Astrocyte (in vitro differentiated cells and primary cell): ENCODE data around the gene MAP4K2. TPM values are rescaled to one million over a fixed set of nuclear protein-coding genes. Genes with fewer than 3 reads are reported as not detected.

Experiments
- DNase-seq: peaks from one replicate; pipeline ENCODE4 v3.0.0-alpha.2; 2010; ENCODE audit warnings: low read depth
- FAIRE-seq: peaks from 2 replicates; lab custom pipeline; 2011; peaks lifted over from hg19 to GRCh38; lab: Jason Lieb, UNC
- H2AFZ ChIP-seq: 2 replicates; pipeline ENCODE4 v1.6.0; 2012; ENCODE audit warnings: low read depth, low read length, inconsistent platforms
- H3K27ac ChIP-seq: 2 replicates; pipeline ENCODE4 v1.5.1; 2011; ENCODE audit warnings: low read depth, low read length, inconsistent platforms
- H3K27me3 ChIP-seq: 2 replicates; pipeline ENCODE4 v1.6.0; 2011; ENCODE audit warnings: low read length, inconsistent platforms; ENCODE audit not compliant: insufficient read depth
- H3K36me3 ChIP-seq: 2 replicates; pipeline ENCODE4 v1.5.1; 2011; ENCODE audit warnings: low read length, inconsistent platforms; ENCODE audit not compliant: insufficient read depth
- H3K4me1 ChIP-seq: 2 replicates; pipeline ENCODE4 v1.5.1; 2011; ENCODE audit warnings: low read length, inconsistent platforms; ENCODE audit not compliant: insufficient read depth
- H3K4me2 ChIP-seq: 2 replicates; pipeline ENCODE4 v1.6.0; 2012; ENCODE audit warnings: low read length, inconsistent platforms
- H3K4me3 ChIP-seq: 2 replicates; pipeline ENCODE4 v1.5.1; 2011; ENCODE audit warnings: low read depth, mild to moderate bottlenecking, low read length, inconsistent platforms; ENCODE audit not compliant: insufficient read depth
- H3K79me2 ChIP-seq: 2 replicates; pipeline ENCODE4 v1.6.0; 2012; ENCODE audit warnings: mild to moderate bottlenecking, low read length, inconsistent platforms; ENCODE audit not compliant: insufficient read depth
- H3K9ac ChIP-seq: 2 replicates; pipeline ENCODE4 v1.6.0; 2012; ENCODE audit warnings: mild to moderate bottlenecking, low read length, inconsistent platforms
- H3K9me3 ChIP-seq: 2 replicates; pipeline ENCODE4 v1.5.1; 2012; ENCODE audit warnings: low read depth, mild to moderate bottlenecking, low read length, inconsistent platforms; ENCODE audit not compliant: insufficient read depth
- H4K20me1 ChIP-seq: 2 replicates; pipeline ENCODE4 v1.6.0; 2012; ENCODE audit warnings: low read length, inconsistent platforms; ENCODE audit not compliant: insufficient read depth
- H3K27ac Mint-ChIP-seq: one replicate; pipeline ENCODE4 v1.8.0; 2021; ENCODE audit warnings: mild to moderate bottlenecking, mixed read lengths; ENCODE audit not compliant: unreplicated experiment
- H3K27me3 Mint-ChIP-seq: one replicate; pipeline ENCODE4 v1.8.0; 2021; ENCODE audit warnings: low read depth, mixed read lengths; ENCODE audit not compliant: unreplicated experiment
- H3K36me3 Mint-ChIP-seq: one replicate; pipeline ENCODE4 v1.8.0; 2021; ENCODE audit warnings: low read depth, mixed read lengths; ENCODE audit not compliant: unreplicated experiment
- H3K4me1 Mint-ChIP-seq: one replicate; pipeline ENCODE4 v1.8.0; 2021; ENCODE audit warnings: low read depth, mixed read lengths; ENCODE audit not compliant: unreplicated experiment
- H3K4me3 Mint-ChIP-seq: one replicate; pipeline ENCODE4 v1.8.0; 2021; ENCODE audit warnings: mild to moderate bottlenecking, moderate library complexity, mixed read lengths; ENCODE audit not compliant: unreplicated experiment
- H3K9me3 Mint-ChIP-seq: one replicate; pipeline ENCODE4 v1.8.0; 2021; ENCODE audit warnings: mild to moderate bottlenecking, mixed read lengths; ENCODE audit not compliant: unreplicated experiment
- EZH2 ChIP-seq: IDR thresholded peaks from 2 replicates; pipeline ENCODE4 v1.6.1; 2012; ENCODE audit warnings: mild to moderate bottlenecking, low read length, inconsistent platforms; ENCODE audit not compliant: insufficient read depth
- total RNA-seq: library from RNA; stranded (reverse); gene quantifications from 2 replicates; pipeline ENCODE4 v1.2.1, GENCODE V29; 2021
- TF ChIP-seq, protein P1 (sequence below): IDR thresholded peaks from 2 replicates; pipeline ENCODE4 v1.5.1; 2011; ENCODE audit warnings: low read depth, mild to moderate bottlenecking, inconsistent platforms, low read length, moderate library complexity; ENCODE audit not compliant: insufficient read depth

Gene MAP4K2
- total RNA-seq, 1 donor from 2014 or later, result 11.2 TPM

DNA sequence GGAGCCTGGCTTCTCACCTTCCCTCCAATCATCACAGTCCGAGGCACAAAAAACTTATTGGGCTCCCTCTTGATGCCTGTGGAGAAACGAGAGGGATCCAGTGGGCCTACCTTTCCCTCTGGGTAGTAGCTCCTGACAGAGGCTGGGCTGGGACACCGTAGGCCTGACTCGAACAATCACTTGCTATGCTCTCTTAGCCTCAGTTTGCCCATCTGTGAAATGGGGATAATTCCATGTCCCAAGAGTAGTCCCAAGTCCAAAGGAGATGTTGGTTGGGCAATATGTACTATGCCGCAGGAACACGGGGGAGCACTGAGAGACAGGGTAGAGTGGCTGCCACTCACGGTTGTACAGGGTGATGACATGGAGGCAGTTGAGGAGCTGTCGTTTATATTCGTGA, 51.4 kb downstream of the MAP4K2 start:
- Mint-ChIP-seq H3K27me3 (peaks cover 17% of the 10 kb centered on the region), H3K9me3 (no peaks in the 10 kb centered on the region), H3K36me3 (peaks cover 9% of the 10 kb centered on the region), H3K4me1 (no peaks in the 10 kb centered on the region), H3K27ac (peak overlapping the region; percentile 8), H3K4me3 (no peak overlapping the region)
- TF ChIP-seq EZH2, result no peak
- TF ChIP-seq, protein P1, sequence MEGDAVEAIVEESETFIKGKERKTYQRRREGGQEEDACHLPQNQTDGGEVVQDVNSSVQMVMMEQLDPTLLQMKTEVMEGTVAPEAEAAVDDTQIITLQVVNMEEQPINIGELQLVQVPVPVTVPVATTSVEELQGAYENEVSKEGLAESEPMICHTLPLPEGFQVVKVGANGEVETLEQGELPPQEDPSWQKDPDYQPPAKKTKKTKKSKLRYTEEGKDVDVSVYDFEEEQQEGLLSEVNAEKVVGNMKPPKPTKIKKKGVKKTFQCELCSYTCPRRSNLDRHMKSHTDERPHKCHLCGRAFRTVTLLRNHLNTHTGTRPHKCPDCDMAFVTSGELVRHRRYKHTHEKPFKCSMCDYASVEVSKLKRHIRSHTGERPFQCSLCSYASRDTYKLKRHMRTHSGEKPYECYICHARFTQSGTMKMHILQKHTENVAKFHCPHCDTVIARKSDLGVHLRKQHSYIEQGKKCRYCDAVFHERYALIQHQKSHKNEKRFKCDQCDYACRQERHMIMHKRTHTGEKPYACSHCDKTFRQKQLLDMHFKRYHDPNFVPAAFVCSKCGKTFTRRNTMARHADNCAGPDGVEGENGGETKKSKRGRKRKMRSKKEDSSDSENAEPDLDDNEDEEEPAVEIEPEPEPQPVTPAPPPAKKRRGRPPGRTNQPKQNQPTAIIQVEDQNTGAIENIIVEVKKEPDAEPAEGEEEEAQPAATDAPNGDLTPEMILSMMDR, result no peak
- FAIRE-seq (no peak), DNase-seq (no peak)
- Histone ChIP-seq H3K4me1 (no peaks in the 10 kb centered on the region), H3K9me3 (no peaks in the 10 kb centered on the region), H3K4me2 (no peak overlapping the region), H3K4me3 (no peak overlapping the region), H3K27me3 (no peaks in the 10 kb centered on the region), H3K9ac (no peak overlapping the region), H3K27ac (no peak overlapping the region), H3K79me2 (no peaks in the 10 kb centered on the region), H4K20me1 (no peaks in the 10 kb centered on the region), H3K36me3 (no peaks in the 10 kb centered on the region), H2AFZ (no peak overlapping the region)

DNA sequence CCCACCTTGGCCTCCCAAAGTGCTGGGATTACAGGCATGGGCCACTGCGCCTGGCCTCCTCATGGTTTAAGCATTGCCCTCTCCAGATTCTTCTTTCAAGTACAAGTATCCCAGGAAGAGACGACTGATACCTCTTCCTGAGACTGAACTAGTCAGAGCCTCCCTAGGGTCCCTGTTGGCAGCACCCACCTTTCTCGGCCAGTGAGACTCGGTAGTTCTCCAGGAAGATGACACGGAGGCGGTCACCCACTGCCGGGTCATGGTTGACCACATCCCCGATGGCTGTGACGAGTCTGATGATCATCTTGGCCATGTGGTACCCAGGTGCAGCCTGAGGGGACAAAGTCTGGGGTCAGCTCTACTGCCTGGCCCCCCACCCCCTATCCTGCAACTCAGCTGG, 51.9 kb downstream of the MAP4K2 start:
- Histone ChIP-seq H4K20me1 (no peaks in the 10 kb centered on the region), H2AFZ (no peak overlapping the region), H3K27ac (no peak overlapping the region), H3K4me2 (no peak overlapping the region), H3K79me2 (no peaks in the 10 kb centered on the region), H3K4me1 (no peaks in the 10 kb centered on the region), H3K27me3 (no peaks in the 10 kb centered on the region), H3K9ac (no peak overlapping the region), H3K36me3 (no peaks in the 10 kb centered on the region), H3K9me3 (no peaks in the 10 kb centered on the region), H3K4me3 (no peak overlapping the region)
- DNase-seq, result no peak
- Mint-ChIP-seq H3K4me1 (no peaks in the 10 kb centered on the region), H3K4me3 (no peak overlapping the region), H3K36me3 (peaks cover 9% of the 10 kb centered on the region), H3K27ac (no peak overlapping the region), H3K27me3 (peaks cover 17% of the 10 kb centered on the region), H3K9me3 (no peaks in the 10 kb centered on the region)
- FAIRE-seq, result no peak
- TF ChIP-seq, protein P1, result no peak
- no peak for TF ChIP-seq EZH2

DNA sequence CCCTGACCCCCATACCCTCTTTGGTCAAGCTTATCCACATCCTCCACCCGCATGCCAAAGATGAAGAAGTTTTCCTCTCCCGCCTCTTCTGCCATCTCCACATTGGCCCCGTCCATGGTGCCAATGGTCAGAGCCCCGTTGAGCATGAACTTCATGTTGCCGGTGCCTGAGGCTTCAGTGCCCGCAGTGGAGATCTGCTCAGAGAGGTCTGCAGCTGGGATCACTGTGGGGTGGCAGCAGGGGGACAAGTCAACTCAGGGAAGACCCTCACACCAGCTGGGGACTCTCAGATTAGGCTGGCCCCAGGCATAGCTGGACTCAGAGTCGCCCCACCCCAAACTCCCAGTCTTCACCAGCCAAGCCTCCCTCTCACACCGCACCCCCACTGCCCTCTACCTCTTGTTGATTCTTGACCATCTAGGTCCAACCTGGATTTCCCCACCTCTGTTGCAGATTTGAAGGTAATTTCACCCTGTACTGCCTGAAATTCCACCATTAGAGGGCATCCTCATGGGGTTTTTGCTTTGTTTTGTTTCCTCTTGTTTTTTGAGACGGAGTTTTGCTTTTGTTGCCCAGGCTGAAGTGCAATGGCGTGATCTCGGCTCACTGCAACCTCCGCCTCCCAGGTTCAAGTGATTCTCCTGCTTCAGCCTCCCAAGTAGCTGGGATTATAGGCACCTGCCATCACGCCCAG, 52.5 kb downstream of the MAP4K2 start:
- H3K4me3 ChIP-seq, result no peak overlapping the region
- Mint-ChIP-seq H3K9me3 (no peaks in the 10 kb centered on the region), H3K4me3 (no peak overlapping the region), H3K27me3 (peaks cover 14% of the 10 kb centered on the region), H3K36me3 (peaks cover 9% of the 10 kb centered on the region), H3K4me1 (no peaks in the 10 kb centered on the region), H3K27ac (peak overlapping the region; percentile 27)
- DNase-seq, result no peak
- H3K4me1 ChIP-seq, result peaks cover 4% of the 10 kb centered on the region
- H3K9ac ChIP-seq, result no peak overlapping the region
- H2AFZ ChIP-seq, result no peak overlapping the region
- no peaks in the 10 kb centered on the region for H3K9me3 ChIP-seq
- H3K36me3 ChIP-seq, result no peaks in the 10 kb centered on the region
- no peaks in the 10 kb centered on the region for H3K79me2 ChIP-seq
- no peak overlapping the region for H3K27ac ChIP-seq
- no peaks in the 10 kb centered on the region for H3K27me3 ChIP-seq
- TF ChIP-seq, protein P1, result peak; percentile 4
- no peak for TF ChIP-seq EZH2
- FAIRE-seq, result no peak
- no peak overlapping the region for H3K4me2 ChIP-seq
- no peaks in the 10 kb centered on the region for H4K20me1 ChIP-seq
